ENCODE results near the gene ADGRB3.
"Not testable (repeated sequence)": the region's sequence is repeated elsewhere in the genome, so short reads cannot be mapped to it uniquely, and the experiment has no call there.

ADGRB3 gene

DNA sequence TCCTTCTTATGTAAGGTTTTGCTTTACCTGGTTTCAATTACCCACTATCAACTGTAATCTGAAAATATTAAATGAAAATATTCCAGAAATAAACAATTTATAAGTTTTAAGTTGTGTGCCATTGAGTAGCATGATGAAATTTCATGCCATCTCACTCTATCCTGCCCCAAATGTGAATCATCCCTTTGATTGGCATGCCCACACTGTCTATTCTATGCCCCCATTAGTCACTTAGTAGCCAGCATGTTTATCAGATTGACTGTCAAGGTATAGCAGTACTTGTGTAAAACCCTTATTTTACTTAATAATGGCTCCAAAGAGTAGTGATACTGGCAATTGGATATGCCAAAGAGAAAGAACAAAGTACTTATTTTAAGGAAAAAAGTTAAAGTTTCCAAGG is 403.8 kb downstream of the ADGRB3 start:
- DNase-seq (ENCODE audit: low spot score), result no peak

DNA sequence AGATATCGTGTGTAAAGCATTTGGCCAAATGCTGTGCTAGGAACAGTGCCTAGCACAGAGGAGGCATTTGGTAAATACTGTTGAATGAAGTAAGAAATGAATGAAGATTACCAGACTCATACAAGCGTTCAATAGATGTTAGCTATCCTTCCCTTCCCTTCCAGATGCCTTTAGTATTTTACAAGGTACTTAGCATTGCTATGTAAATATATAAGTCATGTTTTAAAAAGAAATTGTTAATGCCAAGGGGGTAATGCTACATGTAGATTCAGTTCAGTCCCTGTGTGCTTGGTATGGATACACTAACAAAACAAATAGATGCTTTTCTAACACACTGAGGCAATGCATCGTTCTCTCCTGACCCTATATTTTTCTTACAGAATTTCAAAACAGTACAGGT is 407.2 kb downstream of the ADGRB3 start:
- DNase-seq (ENCODE audit: low spot score), result no peak

DNA sequence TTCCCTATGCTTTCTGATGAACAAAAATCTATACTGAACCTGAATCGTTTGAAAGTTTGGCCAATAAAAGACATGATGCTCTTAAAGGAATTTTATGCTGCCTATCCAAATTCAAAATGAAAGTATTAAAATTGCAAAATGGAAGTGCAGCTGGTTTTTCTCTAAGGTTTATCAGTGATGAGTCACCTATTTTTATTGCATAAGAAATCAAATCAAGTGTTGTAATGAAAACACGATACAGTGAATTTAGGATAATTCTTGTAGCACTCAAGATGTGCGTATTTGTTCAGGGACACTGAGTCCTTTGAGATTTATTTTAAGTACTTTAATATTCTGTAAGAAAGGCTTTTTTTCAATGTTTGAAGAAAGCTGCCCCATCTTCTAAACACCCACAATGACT is 409.5 kb downstream of the ADGRB3 start:
- DNase-seq (ENCODE audit: low spot score), result no peak

DNA sequence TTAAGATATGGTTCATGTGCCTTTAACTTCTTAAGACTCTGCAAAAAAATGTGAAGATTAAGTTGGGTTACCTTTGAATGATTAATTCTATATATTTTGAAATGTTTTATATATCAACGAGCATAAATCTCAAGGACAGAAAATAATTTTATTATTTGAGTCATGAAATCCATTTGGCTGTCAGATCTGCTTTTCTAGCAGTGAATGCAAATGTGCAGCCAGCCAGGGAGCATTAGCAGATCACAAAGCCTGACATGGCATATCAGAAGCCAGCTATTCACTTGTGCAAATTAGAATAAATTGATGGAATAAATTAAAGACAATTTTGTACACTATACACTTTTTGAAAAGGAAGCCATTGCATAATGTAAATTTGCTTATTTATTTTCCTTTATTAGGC is 424.3 kb downstream of the ADGRB3 start:
- DNase-seq (ENCODE audit: low spot score), result no peak

- no peak for DNase-seq (ENCODE audit: low spot score)
Observed at GRCh38 chr6:69061066-69061465, 426.0 kb downstream of the ADGRB3 start.

GRCh38 chr6:69063401-69063800 is 428.3 kb downstream of the ADGRB3 start:
- DNase-seq (ENCODE audit: low spot score), result no peak

DNA sequence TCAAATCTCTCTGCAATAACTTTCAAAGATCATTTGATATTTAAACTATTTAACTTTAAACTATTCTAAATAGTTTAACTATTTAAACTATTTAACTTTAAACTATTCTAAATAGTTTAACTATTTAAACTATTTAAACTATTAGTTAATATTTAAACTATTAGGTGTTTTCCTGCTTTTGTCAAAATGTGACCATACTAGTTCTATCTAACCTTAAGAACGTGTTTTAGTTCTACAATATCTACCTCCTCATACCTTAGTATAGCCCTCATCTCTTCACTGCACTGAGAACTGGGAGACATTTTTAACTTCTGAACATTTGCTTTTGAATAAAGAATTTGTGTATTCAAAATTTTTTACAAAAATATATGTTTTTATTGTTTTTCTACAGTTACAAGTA is 429.1 kb downstream of the ADGRB3 start:
- DNase-seq (ENCODE audit: low spot score), result no peak

DNA sequence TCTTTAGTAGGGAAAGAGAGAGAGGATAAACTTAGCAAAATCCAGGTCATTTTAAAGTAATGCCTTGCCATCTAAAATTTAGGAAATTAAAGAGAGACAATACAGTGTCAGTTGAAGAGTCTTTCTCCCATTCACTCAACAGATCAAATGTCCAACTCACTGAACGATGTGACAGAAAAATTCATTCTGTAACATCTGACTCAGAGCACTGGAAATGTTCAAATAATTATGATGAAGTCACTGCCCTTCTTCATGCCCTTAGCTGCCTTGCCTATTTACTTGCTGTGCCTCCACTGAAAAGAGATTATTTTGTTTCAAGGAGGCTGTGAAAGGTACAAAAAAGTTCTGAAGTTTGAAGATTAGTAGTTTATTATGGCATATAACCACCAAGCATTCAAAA is 434.8 kb downstream of the ADGRB3 start:
- DNase-seq (ENCODE audit: low spot score), result no peak

GRCh38 chr6:69072796-69073195 is 437.7 kb downstream of the ADGRB3 start:
- DNase-seq (ENCODE audit: low spot score), result no peak

- DNase-seq (ENCODE audit: low spot score), result no peak
Observed at GRCh38 chr6:69084746-69085335, 449.8 kb downstream of the ADGRB3 start.

DNA sequence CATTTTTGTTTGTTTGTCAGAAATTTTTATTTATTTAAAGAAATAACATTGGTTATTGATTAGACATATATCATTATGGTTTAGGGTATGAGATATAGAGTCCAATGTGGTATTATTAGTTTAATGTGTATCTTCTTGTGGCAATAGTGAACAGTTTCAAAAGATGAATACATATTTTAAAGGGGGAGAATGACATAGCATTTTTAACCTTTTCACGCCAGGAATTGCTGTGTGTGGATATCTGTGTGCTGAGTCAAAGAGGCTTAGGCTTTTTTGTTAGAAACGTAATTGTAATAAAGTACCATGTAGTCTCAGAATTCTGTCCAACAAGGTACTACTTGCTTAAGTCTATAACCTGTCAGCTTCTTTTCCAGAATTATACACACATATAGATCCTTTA is 451.6 kb downstream of the ADGRB3 start:
- DNase-seq (ENCODE audit: low spot score), result no peak

- DNase-seq (ENCODE audit: low spot score), result no peak
Observed at GRCh38 chr6:69089539-69089938, 454.5 kb downstream of the ADGRB3 start.

DNA sequence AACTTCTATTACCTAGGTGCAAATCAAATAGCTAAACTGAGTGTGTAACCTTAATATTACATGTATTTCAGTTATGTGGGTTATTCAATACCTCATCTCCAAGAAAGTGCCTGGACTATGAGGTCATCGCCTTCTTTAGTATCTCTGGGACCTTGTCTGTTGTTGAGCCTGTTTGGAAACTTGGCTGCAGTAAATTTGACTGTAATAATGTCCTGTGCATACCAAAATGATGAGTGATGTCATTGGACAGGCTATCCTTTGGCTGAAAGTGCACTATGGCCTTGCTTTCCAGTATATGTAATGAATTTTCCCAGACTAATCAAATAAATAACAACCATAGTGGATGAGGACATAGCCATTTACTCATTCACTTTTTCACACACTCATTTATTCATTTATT is 455.1 kb downstream of the ADGRB3 start:
- no peak for DNase-seq (ENCODE audit: low spot score)

DNA sequence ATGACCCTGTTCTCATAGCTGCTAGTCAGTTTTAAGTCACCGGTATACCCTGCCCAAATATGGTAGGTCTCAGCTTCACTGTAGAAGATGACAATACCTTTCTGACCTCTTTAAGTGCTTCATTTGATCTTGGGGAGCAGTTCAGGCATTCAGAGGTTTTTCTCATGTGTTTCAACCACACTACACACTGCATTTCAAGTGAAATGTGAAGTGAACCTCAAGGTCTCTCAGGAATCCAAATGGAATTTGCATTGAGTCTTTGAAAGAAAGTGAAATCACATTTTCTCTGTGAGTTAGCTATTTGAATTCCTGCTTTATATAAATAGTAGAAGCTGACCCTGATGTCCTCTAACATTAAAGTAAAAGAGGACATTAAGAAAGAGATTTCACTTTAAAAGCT is 461.6 kb downstream of the ADGRB3 start:
- DNase-seq (ENCODE audit: low spot score), result no peak

DNA sequence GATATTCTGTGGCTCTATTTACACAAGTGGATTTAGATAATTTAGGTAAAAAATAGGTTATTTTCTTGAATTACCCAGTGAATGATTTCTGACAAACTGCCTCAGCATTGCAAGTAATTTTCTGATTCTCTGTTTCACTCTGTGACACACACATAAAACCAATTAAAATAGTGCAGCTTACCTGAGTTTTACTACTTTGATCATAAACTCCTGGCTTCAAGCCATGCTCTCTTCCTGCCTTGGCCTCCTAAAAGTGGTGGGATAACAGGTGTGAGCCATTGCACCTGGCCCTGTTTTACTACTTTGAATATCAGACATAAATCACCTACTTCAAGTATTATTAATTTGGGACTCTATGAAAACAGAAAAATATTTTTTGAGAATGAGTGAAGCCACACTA is 462.9 kb downstream of the ADGRB3 start:
- no peak for DNase-seq (ENCODE audit: low spot score)

DNA sequence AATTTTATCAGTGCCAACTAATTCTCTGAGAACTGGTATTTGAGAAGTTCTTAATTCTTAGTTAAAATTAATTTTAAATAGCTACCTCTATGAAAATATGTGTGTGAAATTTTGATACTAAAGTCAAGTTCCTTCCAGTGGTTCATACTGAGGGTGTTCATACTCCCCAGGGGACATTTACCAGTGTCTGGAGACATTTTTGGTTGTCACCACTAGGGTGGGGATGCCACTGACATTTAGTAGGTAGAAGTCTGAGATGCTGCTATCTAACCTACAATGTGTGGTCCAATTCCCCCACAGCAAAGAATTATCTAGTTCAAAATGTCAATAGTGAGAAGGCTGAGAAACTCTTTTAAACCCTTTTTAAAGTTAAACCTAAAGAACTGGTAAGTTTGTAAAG is 463.8 kb downstream of the ADGRB3 start:
- DNase-seq (ENCODE audit: low spot score), result no peak

- no peak for DNase-seq (ENCODE audit: low spot score)
Observed at GRCh38 chr6:69100772-69101171, 465.7 kb downstream of the ADGRB3 start.

DNA sequence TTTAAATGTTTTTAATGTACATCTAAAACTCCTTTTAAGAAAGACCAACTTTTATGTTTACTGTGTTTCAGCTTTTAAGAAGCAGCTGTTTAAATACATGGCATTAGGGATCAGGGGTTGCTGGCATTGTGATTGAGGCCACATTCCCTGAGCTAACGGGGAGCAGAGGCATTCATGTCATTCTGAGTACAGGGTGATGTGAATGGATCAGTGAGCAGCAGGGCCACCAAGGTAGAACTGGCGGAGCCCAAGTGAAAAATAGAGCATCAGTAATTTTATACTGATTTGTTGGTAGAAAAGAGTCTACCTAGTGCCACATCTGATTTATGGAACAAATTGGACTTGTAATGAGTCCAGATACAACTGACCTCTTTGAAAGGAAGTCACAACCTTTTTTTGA is 467.3 kb downstream of the ADGRB3 start:
- DNase-seq (ENCODE audit: low spot score), result no peak

DNA sequence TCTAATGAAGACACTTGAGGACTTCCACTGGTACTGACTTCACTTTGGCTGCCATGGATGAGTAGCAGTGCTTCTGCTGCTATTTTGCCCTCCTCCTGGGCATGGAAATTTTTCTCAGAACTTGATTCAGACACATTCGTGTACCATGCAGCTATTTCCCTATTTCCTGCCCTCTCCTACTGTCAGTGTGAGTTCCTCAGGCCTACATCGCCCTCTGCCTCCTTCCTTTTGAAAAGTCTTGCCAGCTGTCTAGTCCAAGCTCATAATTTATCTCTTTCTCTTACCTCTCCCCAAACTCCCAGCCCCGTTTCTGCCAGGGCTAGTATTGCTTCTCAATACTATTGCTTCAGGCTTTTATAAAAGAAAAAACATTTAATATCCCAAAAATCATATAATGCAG is 470.2 kb downstream of the ADGRB3 start:
- DNase-seq (ENCODE audit: low spot score), result no peak

DNA sequence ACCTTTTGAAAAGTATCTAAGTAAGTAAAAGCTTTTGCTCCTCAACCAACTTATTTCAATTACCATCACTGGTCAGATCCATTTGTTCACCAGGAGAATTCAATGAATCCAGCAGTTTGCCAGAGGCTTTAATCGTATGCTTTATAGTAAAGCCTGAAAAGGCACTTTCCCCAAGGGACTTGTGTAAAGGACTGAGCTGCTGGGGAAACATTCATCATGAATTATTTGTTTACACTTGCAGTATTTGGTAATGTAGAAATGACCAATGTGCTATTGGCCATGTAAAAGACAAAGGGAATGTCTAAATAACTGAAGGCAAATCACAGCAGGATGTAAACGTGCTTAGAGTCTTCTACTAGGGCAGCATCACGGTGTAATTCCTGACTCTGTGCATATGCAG is 471.4 kb downstream of the ADGRB3 start:
- no peak for DNase-seq (ENCODE audit: low spot score)

DNA sequence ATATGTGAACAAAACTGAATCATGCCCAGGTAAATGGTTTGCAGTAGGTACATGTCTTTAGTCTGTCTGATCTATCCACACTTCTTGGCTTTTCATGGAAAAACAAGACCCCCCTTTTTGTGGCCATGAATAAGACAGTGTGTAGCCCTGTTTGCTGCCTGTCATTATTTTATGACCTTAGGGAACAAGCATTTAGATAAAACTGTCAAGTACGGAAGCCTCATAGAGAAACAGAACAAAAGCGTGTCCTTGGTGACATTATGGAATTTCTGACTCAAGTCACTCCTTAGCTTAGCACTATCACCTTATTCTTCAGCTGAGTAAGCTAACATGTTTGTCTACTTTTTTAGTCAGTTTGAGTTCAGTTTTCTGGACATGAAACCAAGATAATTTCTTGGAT is 476.2 kb downstream of the ADGRB3 start:
- no peak for DNase-seq (ENCODE audit: low spot score)

DNA sequence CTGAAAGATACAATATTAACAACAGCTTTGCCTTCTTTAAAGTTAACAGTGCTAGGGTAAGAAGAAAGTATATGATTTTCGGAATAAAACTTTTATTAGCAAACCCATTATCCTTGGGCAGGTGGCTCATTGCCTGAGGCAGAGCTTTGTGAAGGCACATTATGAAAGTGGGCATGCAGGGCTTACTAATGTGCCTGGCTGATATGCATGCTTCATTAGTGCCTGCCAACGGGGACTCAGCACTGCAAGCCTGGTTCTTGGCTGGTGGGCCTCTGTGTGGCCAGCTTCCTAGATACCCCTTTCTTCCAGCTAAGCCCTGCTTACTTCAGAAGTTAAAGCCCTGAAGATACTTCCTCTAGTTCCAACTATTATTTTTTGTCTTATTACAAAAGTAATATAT is 481.6 kb downstream of the ADGRB3 start:
- no peak for DNase-seq (ENCODE audit: low spot score)

GRCh38 chr6:69121461-69122406 is 486.7 kb downstream of the ADGRB3 start:
- DNase-seq (ENCODE audit: low spot score), result not testable (repeated sequence)

GRCh38 chr6:69122407-69122773 is 487.3 kb downstream of the ADGRB3 start:
- no peak for DNase-seq (ENCODE audit: low spot score)

All from germinal center (tissue), 1 donor.